WTC11 (cell line): Measurements from ENCODE around the gene TAF3. TPM values are rescaled to one million over a fixed set of nuclear protein-coding genes. Genes with fewer than 3 reads are reported as not detected.

ENCODE experiments used
- AR ChIP-seq: fragments of 250-450 bp; sonication (Bioruptor Pico); IDR thresholded peaks from 2 replicates; pipeline ENCODE4 v1.9.0; 2021; ENCODE audit warnings: mild to moderate bottlenecking
- ATF6 ChIP-seq: sonication (generic); formaldehyde crosslinking; IDR thresholded peaks from 2 replicates; pipeline ENCODE4 v1.8.1; 2023; ENCODE audit warnings: mild to moderate bottlenecking, missing genetic modification reagents
- CREM ChIP-seq: sonication (generic); formaldehyde crosslinking; IDR thresholded peaks from 2 replicates; pipeline ENCODE4 v1.8.1; 2022; ENCODE audit warnings: mild to moderate bottlenecking, missing genetic modification reagents, moderate library complexity
- ELF4 ChIP-seq: sonication (generic); formaldehyde crosslinking; IDR thresholded peaks from 2 replicates; pipeline ENCODE4 v1.8.1; 2022; ENCODE audit warnings: low read depth, mild to moderate bottlenecking, moderate library complexity, missing genetic modification reagents
- ETV6 ChIP-seq: sonication (generic); formaldehyde crosslinking; IDR thresholded peaks from 2 replicates; pipeline ENCODE4 v1.8.1; 2022; ENCODE audit warnings: mild to moderate bottlenecking, missing genetic modification reagents
- GTF2I ChIP-seq: fragments of 250-450 bp; sonication (Bioruptor Pico); conservative IDR thresholded peaks from 2 replicates; pipeline ENCODE4 v1.4.0; 2021; ENCODE audit warnings: mild to moderate bottlenecking
- OVOL2 ChIP-seq: fragments of 250-450 bp; sonication (Bioruptor Pico); IDR thresholded peaks from 2 replicates; pipeline ENCODE4 v1.9.0; 2021; ENCODE audit warnings: mild to moderate bottlenecking, borderline replicate concordance
- SMAD3 ChIP-seq: sonication (generic); formaldehyde crosslinking; IDR thresholded peaks from 2 replicates; pipeline ENCODE4 v1.8.0; 2022; ENCODE audit warnings: missing genetic modification reagents, mild to moderate bottlenecking, borderline replicate concordance
- TCF7 ChIP-seq: sonication (generic); formaldehyde crosslinking; IDR thresholded peaks from 2 replicates; pipeline ENCODE4 v1.8.0; 2022; ENCODE audit warnings: mild to moderate bottlenecking, low read depth, missing genetic modification reagents, moderate library complexity
- ZNF121 ChIP-seq: sonication (generic); formaldehyde crosslinking; IDR thresholded peaks from 2 replicates; pipeline ENCODE4 v1.8.0; 2023; ENCODE audit warnings: missing genetic modification reagents
- ZNF416 ChIP-seq: fragments of 250-450 bp; sonication (Bioruptor Pico); IDR thresholded peaks from 2 replicates; pipeline ENCODE4 v1.9.0; 2021; ENCODE audit warnings: mild to moderate bottlenecking, inconsistent platforms
- total RNA-seq: library from RNA; stranded (reverse); gene quantifications from 3 replicates; pipeline ENCODE4 v1.2.3, GENCODE V29; 2021
- TF ChIP-seq, protein P1 (sequence below): sonication (generic); formaldehyde crosslinking; conservative IDR thresholded peaks from 2 replicates; pipeline ENCODE4 v1.8.1; 2023; ENCODE audit warnings: mild to moderate bottlenecking, low read depth, missing genetic modification reagents, moderate library complexity
- TF ChIP-seq, protein P2 (sequence below): sonication (generic); formaldehyde crosslinking; IDR thresholded peaks from 2 replicates; pipeline ENCODE4 v1.8.0; 2022; ENCODE audit warnings: mild to moderate bottlenecking, missing genetic modification reagents
- TF ChIP-seq, protein P3 (sequence below): sonication (generic); formaldehyde crosslinking; IDR thresholded peaks from 2 replicates; pipeline ENCODE4 v1.8.0; 2023; ENCODE audit warnings: missing genetic modification reagents
- TF ChIP-seq, protein P4 (sequence below): sonication (generic); formaldehyde crosslinking; IDR thresholded peaks from 2 replicates; pipeline ENCODE4 v1.8.0; 2023; ENCODE audit warnings: mild to moderate bottlenecking, missing genetic modification reagents

TAF3 gene
- total RNA-seq, 1 experiment from 2014 or later, result 8.9 TPM

- TF ChIP-seq ZNF121 (CRISPR knock-in tag), result 0 out of 2 replicates have a peak, but pooled peaks have one; percentile 8
- TF ChIP-seq GTF2I, result no peak
- TF ChIP-seq CREM, result peak; percentile 83
- TF ChIP-seq, protein P1, sequence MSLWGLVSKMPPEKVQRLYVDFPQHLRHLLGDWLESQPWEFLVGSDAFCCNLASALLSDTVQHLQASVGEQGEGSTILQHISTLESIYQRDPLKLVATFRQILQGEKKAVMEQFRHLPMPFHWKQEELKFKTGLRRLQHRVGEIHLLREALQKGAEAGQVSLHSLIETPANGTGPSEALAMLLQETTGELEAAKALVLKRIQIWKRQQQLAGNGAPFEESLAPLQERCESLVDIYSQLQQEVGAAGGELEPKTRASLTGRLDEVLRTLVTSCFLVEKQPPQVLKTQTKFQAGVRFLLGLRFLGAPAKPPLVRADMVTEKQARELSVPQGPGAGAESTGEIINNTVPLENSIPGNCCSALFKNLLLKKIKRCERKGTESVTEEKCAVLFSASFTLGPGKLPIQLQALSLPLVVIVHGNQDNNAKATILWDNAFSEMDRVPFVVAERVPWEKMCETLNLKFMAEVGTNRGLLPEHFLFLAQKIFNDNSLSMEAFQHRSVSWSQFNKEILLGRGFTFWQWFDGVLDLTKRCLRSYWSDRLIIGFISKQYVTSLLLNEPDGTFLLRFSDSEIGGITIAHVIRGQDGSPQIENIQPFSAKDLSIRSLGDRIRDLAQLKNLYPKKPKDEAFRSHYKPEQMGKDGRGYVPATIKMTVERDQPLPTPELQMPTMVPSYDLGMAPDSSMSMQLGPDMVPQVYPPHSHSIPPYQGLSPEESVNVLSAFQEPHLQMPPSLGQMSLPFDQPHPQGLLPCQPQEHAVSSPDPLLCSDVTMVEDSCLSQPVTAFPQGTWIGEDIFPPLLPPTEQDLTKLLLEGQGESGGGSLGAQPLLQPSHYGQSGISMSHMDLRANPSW (CRISPR knock-in tag), result no peak
- TF ChIP-seq SMAD3 (CRISPR knock-in tag), result peak; percentile 84; the same call in 1 of the 2 replicates
- no peak for TF ChIP-seq ZNF416 (CRISPR knock-in tag)
- peak; percentile 91 for TF ChIP-seq ETV6
- TF ChIP-seq, protein P2, sequence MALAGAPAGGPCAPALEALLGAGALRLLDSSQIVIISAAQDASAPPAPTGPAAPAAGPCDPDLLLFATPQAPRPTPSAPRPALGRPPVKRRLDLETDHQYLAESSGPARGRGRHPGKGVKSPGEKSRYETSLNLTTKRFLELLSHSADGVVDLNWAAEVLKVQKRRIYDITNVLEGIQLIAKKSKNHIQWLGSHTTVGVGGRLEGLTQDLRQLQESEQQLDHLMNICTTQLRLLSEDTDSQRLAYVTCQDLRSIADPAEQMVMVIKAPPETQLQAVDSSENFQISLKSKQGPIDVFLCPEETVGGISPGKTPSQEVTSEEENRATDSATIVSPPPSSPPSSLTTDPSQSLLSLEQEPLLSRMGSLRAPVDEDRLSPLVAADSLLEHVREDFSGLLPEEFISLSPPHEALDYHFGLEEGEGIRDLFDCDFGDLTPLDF (CRISPR knock-in tag), result no peak
- no peak for TF ChIP-seq ELF4 (CRISPR knock-in tag)
- TF ChIP-seq OVOL2 (CRISPR knock-in tag), result no peak
- TF ChIP-seq AR, result no peak
- TF ChIP-seq, protein P3, sequence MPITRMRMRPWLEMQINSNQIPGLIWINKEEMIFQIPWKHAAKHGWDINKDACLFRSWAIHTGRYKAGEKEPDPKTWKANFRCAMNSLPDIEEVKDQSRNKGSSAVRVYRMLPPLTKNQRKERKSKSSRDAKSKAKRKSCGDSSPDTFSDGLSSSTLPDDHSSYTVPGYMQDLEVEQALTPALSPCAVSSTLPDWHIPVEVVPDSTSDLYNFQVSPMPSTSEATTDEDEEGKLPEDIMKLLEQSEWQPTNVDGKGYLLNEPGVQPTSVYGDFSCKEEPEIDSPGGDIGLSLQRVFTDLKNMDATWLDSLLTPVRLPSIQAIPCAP, result no peak
- TF ChIP-seq ATF6 (CRISPR knock-in tag), result no peak
- TF ChIP-seq TCF7 (CRISPR knock-in tag), result 0 out of 2 replicates have a peak, but pooled peaks have one; percentile 67
- TF ChIP-seq, protein P4, sequence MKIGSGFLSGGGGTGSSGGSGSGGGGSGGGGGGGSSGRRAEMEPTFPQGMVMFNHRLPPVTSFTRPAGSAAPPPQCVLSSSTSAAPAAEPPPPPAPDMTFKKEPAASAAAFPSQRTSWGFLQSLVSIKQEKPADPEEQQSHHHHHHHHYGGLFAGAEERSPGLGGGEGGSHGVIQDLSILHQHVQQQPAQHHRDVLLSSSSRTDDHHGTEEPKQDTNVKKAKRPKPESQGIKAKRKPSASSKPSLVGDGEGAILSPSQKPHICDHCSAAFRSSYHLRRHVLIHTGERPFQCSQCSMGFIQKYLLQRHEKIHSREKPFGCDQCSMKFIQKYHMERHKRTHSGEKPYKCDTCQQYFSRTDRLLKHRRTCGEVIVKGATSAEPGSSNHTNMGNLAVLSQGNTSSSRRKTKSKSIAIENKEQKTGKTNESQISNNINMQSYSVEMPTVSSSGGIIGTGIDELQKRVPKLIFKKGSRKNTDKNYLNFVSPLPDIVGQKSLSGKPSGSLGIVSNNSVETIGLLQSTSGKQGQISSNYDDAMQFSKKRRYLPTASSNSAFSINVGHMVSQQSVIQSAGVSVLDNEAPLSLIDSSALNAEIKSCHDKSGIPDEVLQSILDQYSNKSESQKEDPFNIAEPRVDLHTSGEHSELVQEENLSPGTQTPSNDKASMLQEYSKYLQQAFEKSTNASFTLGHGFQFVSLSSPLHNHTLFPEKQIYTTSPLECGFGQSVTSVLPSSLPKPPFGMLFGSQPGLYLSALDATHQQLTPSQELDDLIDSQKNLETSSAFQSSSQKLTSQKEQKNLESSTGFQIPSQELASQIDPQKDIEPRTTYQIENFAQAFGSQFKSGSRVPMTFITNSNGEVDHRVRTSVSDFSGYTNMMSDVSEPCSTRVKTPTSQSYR (CRISPR knock-in tag), result no peak
These were observed at the start of gene TAF3 (continued) for GRCh38 chr10:7818295-7819120.
